Medulla oblongata (tissue), 1 donor: ENCODE results near the gene ZNF718.
A peak's percentile ranks its signal among the peaks of the same experiment; 100 is the strongest.
"Not testable (repeated sequence)": the region's sequence is repeated elsewhere in the genome, so short reads cannot be mapped to it uniquely, and the experiment has no call there.

Experiments used
- DNase-seq: peaks from one replicate; pipeline ENCODE4 v3.0.0-alpha.2; 2015; ENCODE audit errors: extremely low spot score

ZNF718 gene

DNA sequence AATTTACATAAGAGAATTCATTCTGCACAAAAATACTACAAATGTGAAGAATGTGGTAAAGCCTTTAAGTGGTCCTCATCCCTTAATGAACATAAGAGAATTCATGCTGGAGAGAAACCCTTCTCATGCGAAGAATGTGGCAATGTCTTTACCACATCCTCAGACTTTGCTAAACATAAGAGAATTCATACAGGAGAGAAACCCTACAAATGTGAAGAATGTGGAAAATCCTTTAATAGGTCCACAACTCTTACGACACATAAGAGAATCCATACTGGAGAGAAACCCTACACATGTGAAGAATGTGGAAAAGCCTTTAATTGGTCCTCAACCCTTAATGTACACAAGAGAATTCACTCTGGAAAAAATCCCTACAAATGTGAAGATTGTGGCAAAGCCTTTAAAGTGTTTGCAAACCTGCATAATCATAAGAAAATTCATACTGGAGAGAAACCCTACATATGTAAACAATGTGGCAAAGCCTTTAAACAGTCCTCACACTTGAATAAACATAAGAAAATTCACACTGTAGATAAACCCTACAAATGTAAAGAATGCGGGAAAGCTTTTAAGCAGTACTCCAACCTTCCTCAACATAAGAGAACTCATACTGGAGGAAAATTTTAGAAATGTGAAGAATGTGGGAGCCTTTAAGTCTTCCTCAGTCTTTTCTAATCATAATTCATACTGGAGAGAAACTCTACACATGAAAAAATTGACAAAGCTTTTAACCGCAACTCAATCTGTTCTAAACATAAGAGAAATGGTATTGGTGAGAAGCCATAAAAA, 37.4 kb downstream of the ZNF718 start:
- DNase-seq: no peak

DNA sequence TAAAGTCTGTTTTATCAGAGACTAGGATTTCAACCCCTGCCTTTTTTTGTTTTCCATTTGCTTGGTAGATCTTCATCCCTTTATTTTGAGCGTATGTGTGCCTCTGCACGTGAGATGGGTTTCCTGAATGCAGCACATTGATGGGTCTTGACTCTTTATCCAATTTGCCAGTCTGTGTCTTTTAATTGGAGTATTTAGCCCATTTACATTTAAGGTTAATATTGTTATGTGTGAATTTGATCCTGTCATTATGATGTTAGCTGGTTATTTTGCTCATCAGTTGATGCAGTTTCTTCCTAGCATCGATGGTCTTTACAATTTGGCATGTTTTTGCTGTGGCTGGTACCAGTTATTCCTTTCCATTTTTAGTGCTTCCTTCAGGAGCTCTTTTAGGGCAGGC, 45.3 kb downstream of the ZNF718 start:
- DNase-seq: not testable (repeated sequence)

DNA sequence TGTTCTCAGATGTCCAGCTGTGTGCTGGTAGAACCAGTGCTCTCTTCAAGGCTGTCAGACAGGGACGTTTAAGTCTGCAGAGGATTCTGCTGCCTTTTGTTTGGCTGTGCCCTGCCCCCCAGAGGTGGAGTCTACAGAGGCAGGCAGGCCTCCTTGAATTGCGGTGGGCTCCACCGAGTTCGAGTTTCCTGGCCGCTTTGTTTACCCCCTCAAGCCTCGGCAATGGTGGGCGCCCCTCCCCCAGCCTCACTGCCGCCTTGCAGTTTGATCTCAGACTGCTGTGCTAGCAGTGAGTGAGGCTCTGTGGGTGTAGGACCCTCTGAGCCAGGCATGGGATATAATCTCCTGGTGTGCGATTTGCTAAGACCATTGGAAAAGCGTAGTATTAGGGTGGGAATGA, 47.0 kb downstream of the ZNF718 start:
- not testable (repeated sequence) for DNase-seq

DNA sequence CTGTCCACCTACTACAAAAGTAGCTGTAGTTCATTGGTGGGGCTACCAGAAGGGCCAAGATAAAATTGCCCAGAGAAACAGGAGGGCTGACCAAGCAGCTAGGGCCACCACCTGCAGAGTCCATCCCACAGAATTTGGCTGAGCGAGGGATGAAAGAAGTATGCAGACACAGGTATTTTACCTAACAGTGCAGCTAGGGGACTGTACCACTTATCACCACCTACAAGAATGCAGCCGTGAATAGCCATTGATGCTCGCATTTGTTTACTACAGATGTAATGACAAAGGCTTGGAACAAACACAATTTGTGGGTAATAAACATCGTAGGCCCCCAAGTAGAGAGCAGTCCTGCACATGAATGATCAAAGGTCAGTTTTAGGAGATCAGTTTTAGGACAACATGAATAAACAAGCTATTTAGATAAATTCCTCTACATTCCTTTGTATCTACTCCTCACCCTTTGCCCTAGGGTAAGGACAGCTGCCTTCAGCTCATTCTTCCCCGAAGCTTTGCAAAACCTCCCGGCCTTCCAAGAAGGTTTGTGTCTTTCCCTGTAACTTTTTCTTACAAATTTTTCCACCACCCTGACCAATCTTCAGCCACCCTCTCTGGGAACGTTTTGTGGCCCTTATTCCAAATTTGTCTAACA, 49.5 kb downstream of the ZNF718 start:
- no peak for DNase-seq

DNA sequence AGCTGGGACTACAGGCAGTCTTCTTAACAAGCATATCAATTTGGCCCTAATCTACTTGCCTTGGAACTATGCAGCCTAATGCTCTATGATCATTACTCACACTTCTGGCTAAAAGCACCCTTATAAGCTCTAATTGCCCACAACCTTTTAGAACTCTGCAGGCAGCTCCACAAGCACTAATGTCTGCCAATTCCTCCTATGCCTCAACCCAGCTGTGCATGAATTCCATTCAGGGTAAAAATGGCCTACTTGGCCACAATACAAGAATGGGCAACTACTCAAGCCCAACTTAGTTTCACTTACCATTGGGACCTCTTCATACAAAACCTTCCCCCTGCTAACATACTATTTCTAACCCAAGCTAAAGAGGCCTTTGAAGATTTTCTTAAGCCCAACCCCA, 51.7 kb downstream of the ZNF718 start:
- DNase-seq: no peak

DNA sequence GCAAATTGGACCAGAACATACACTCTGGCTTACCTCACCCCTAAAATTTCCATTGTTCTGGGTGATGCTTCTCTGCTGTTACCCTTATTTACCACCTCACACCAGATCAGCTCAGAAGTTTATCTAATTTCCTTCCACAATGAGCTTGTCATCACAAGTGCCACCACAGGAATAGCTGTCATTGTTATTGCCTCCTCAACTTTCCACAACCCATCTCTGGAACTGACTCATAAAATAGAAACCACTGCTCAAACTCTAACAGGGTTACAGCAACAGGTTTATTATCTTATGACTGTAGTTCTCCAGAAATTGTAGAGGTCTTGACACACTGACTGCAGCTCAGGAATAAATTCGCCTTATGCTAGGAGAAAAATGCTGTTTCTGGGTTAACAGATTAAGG, 52.7 kb downstream of the ZNF718 start:
- no peak for DNase-seq

DNA sequence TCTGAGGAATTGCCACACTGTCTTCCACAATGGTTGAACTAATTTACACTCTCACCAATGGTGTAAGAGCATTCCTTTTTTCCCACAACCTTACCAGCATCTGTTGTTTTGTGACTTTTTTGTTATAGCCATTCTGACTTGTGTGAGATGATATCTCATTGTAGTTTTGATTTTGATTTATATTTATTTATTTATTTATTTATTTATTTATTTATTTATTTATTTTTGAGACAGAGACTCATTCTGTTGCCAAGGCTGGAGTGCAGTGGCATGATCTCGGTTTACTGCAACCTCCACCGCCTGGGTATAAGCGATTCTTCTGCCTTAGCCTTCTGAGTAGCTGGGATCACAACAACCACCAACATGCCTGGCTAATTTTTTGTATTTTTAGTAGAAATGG, 57.9 kb downstream of the ZNF718 start:
- not testable (repeated sequence) for DNase-seq

DNA sequence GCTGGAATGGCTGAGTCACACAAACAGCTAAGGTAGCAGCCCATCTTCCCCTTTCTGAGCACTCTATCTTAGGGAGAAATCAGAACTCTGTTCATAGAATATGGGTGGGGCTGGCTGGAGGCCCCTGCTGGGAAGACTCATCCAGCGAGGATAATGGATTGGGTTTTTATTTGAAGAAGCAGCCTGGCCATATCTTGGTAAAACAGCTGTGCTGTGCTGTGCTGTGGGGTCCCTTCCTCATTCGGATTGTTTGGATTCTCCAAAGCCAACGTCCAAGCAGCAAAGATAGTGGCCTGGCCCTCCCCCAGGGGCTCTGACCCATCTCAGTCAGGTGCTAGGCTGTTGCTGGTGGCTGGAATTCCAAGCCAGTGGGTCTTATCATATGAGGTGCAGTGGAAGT, 63.8 kb downstream of the ZNF718 start:
- DNase-seq: no peak

DNA sequence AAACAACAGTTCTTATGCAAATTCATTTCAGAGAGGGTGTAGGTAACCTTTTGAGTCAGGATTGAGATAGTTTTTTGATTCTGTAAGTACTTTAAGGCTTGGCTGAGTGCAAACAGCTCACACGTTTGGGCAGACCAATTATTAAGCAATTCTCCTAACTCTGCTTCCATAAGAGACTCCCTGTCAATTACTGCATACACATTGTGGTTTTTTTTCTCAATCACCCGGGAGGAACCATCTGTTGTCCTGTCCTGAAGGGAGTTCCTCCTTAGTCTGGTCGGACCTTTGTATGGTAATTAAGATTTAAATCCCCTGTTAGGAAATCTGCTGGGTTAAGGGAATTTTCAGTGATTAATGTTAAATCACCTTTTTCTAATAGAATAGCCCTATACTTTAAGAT, 70.9 kb downstream of the ZNF718 start:
- not testable (repeated sequence) for DNase-seq

DNA sequence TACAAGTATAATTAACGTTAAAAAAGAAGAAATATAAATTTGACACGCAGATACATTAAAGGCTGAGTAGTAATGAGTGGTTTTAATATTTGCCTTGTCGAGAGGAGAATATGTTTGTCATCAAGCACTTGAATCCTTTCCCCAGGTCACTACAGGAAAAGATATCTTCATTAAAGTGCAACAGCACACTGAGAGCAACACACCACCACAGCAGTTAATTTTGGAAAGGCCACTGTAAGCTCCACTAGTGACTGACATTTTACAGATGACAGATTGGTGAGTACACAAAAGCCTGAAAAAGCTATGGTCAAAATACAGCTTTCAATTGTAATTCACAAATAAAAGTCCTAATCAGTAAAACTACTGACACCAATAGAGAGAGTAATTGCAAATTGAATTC, 76.6 kb downstream of the ZNF718 start:
- no peak for DNase-seq

DNA sequence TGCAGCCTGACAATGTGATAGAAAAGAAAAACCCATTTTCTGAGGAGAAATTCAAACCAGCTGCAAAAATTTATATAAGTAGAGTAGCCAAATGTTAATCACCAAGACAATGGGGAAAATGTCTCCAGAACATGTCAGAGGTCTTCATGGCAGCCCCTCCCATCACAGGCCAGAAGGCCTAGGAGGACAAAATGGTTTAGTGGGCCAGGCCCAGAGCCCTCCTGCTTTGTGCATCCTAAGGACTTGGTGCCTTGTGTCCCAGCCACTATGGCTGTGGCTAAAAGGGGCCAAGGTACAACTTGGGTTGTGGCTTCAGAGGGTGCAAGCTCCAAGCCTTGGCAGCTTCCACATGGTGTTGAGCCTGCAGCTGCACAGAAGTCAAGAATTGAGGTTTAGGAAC, 78.5 kb downstream of the ZNF718 start:
- DNase-seq: not testable (repeated sequence)

DNA sequence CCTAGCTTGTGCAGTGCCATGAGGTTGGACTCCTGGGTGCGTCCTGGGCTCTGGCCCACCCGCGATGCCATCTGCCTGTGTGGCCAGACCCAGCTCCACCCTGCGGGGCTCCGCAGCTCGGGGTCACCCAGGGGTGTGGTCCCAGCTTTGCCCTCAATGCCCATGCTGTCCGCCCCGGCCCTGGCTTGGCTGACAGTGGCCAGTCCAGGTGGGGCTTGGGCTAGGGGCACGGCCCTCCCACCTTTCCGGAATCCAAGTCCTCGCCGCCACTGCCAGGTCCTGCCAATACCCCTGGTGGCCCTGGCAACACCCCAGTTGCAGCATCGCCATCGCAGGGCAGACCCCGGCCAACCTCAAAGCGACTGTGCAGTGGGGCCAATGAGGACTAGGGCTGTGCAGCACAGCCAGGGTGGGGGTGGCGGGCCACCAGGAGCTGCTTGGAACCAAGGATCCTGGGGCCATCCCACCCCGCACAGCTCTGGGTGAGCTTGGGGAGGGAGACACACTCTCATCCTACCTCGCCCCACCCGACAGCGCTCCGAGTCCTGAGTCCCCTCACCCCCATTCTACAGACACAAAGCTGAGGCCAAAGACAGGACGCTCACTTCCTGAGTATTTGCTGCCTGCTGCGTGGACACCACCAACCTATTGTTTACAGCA, 80.9 kb downstream of the ZNF718 start:
- no peak for DNase-seq

DNA sequence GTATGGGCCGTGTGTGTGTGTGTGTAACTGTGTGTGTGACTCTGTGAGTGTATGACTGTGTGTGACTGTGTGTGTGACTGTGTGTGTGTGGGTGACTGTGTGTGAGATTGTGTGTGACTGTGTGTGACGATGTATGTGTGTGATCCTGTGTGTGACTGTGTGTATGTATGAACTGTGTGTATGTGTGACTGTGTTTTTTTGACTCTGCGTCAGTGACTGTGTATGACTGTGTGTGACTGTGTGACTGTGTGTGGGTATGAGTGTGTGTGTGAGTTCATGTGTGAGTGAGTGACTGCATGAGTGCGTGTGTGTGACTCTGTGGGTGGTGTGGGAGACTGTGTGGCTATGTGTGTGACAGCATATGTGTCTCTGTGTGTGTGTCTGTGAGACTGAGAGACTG, 81.8 kb downstream of the ZNF718 start:
- no peak for DNase-seq

DNA sequence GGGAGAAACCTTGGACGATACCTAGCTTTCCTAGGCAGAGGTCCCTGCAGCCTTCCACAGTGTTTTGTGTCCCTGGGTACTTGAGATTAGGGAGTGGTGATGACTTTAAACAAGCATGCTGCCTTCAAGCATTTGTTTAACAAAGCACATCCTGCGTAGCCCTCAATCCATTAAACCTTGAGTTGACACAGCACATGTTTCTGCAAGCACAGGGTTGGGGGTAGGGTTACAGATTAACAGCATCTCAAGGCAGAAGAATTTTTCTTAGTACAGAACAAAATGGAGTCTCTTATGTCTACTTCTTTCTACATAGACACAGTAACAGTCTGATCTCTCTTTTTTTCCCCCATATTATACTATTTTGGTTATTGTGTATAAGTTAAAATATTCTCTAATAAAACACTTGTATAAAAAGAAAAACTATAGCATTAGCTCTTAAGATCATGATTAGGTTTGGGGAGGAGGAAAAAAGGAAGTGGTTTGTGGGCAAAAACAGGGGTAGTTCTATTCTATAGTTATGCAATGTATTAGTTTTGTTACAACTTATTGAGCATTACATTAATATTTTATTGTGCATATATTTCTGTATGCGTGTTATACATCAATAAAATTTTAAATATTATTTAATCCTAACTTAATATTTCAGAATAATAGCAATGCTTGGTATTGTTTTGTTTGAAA, 84.3 kb downstream of the ZNF718 start:
- not testable (repeated sequence) for DNase-seq

DNA sequence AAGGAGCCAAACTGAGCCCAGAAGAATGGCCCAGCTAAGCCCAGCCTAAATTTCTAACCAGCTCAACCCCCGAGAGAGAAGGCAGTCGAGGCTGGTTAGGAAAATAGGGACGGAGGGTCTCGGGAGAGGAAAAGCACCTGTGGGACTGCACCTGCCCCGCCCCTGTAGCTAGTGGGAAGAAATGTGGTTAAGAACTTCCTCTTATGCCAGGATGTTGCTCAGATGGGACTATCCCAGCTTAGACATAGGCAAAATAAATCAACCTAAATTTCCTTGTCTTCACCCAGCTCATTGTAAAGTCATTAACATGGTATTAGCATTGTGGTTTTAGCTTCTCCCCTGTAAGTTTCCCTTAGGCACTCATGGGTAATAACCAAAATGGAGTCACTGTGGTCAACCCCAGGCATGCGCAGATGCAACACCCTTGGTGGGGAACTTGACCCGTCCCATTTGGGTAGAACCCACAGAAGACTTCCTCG, 86.8 kb downstream of the ZNF718 start:
- DNase-seq: no peak

DNA sequence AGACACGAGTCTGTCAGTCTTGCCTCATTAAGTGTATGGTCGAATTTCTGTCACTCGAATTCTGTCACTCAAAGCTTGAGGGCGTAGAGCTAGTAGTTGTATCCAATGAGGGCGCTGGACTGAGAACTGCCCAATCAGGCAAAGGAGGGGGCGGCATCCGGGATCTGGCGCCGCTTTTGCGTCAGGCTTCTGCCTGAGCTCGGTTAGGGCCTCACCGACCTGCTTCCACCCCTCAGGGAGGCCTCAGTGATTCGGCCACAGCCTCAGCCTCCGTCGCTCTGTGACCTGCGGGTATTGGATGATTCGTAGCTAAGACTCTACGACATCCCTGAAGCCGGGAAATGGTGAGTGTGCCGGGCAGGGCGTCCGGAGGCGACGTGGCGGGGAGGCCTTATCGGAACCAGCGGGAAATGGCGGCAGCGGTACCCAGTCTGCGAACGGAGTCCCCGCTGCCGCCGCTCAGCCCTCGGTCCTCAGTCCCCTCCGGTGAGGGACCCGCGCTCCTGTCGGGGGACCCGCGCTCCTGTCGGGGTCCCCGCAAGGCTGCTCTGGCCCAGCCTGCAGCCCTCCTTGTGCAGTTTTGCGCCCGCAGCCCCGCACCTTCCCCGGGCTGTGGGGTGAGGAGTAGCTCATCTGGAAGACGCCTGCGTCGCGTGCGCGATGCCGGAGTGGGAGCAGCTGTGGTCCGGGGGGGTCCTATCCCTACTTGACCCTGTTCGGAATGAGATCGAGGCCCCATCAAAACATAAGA, 88.3 kb downstream of the ZNF718 start:
- peak; percentile 73 for DNase-seq

DNA sequence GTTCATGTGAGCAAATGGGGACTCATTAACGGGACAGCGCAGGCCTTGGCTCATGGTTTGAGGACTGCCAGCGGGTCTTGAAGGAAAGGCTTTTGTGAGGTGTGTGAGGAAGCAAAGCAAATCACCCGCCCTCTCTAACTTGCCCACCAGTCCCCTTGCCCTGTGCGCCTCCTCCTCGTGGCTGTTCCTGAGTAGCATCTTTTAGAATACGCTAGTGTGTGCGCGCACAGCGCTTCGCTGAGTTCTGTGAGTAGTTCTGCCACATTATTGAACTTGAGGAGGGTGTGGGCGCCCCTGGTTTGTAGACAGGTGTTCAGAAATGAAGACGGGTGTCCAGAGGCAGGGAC, 88.9 kb downstream of the ZNF718 start:
- DNase-seq: peak; percentile 5
